Ovary (tissue), 3 donors: ENCODE results near the gene ZNF419.
"Not testable (repeated sequence)": the region's sequence is repeated elsewhere in the genome, so short reads cannot be mapped to it uniquely, and the experiment has no call there.

Experiments
- CTCF ChIP-seq, 3 donors: fragments of 450-650 bp in 2 of 3; fragments of 200-600 bp in 1 of 3; IDR thresholded peaks; one replicate each; pipeline versions ENCODE4 v1.5.1 to v1.8.0; 2016 to 2022; ENCODE audit warnings: antibody characterized with exemption in 3 of 3, mild to moderate bottlenecking in 1 of 3
- POLR2A ChIP-seq: fragments of 450-650 bp; IDR thresholded peaks from one replicate; pipeline ENCODE4 v1.6.1; 2017; ENCODE audit warnings: antibody characterized with exemption, mild to moderate bottlenecking, moderate library complexity
- donor health status: DM: no; HTN: no; CAD: no.

GRCh38 chr19:57500400-57500799, 12.8 kb downstream of the ZNF419 start:
- not testable (repeated sequence) for TF ChIP-seq CTCF (IDR thresholded peaks at IDR 0.05); POLR2A
